B cell (primary cell): ENCODE measurements around the gene C19orf47. TPM values are rescaled to one million over a fixed set of nuclear protein-coding genes. Genes with fewer than 3 reads are reported as not detected.

Experiments
- ATAC-seq: fragments of 200-7000 bp; cut with Tn5 transposase; one replicate; pipeline ENCODE4 v1.10.0; 2021; ENCODE audit warnings: low read depth, mild to moderate bottlenecking, moderate number of reproducible peaks, moderate library complexity
- CTCF ChIA-PET: fragments of 350-600 bp; sonication (Branson Sonifier 250); formaldehyde crosslinking; loops from one replicate; lab custom pipeline; 2021; ENCODE audit warnings: antibody characterized with exemption, inconsistent platforms; lab: Charles Lee
- POLR2A ChIA-PET: fragments of 350-600 bp; sonication (Branson Sonifier 250); formaldehyde crosslinking; loops from one replicate; lab custom pipeline; 2021; ENCODE audit warnings: antibody characterized with exemption; lab: Charles Lee
- DNase-seq: peaks from one replicate; pipeline ENCODE4 v3.0.0; 2013
- H2AFZ ChIP-seq: 2 replicates; pipeline ENCODE4 v1.6.1; 2012; ENCODE audit warnings: mild to moderate bottlenecking, low read depth, low read length; ENCODE audit not compliant: insufficient read depth, poor library complexity, severe bottlenecking
- H3K27ac ChIP-seq, 2 donors: 1 replicate in 1 of 2; 2 replicates in 1 of 2; pipeline ENCODE4 v1.5.1; 2012 to 2013; ENCODE audit warnings: low read length in 2 of 2, mild to moderate bottlenecking in 2 of 2, moderate library complexity in 1 of 2
- H3K27me3 ChIP-seq, 4 experiments: fragments of 200-600 bp in 1 of 4; sonication (generic) in 1 of 4; replicated peaks in 1 of 4; 1 replicate in 2 of 4; 2 replicates in 2 of 4; pipeline versions ENCODE4 v1.6.1 to v1.7.0; 2013 to 2016; ENCODE audit warnings: low read length in 3 of 4, mild to moderate bottlenecking in 2 of 4, mixed read lengths in 1 of 4, moderate library complexity in 1 of 4; ENCODE audit not compliant: insufficient read depth in 4 of 4, control insufficient read depth in 3 of 4; ENCODE audit errors: control extremely low read depth in 1 of 4
- H3K36me3 ChIP-seq, 2 experiments: replicated peaks in 1 of 2; 1 replicate in 1 of 2; 2 replicates in 1 of 2; pipeline versions ENCODE4 v1.6.1 to v1.7.1; 2013; ENCODE audit warnings: low read length in 1 of 2; ENCODE audit not compliant: insufficient read depth in 2 of 2, control insufficient read depth in 1 of 2; ENCODE audit errors: control extremely low read depth in 1 of 2, extremely low read depth in 1 of 2
- H3K4me1 ChIP-seq, 2 donors: fragments of 200-600 bp in 1 of 2; sonication (generic) in 1 of 2; 1 replicate in 1 of 2; 2 replicates in 1 of 2; pipeline versions ENCODE4 v1.5.1 to v1.6.1; 2013 to 2017; ENCODE audit warnings: low read length in 2 of 2; ENCODE audit not compliant: control insufficient read depth in 2 of 2, insufficient read depth in 2 of 2
- H3K4me2 ChIP-seq: replicated peaks from 2 replicates; pipeline ENCODE3; 2012; ENCODE audit warnings: mild to moderate bottlenecking, low read depth, low read length; ENCODE audit not compliant: poor library complexity, severe bottlenecking
- H3K4me3 ChIP-seq, 5 experiments: fragments of 200-600 bp in 1 of 5; sonication (generic) in 1 of 5; 1 replicate in 3 of 5; 2 replicates in 2 of 5; pipeline versions ENCODE4 v1.5.1 to v1.7.0; 2011 to 2016; ENCODE audit warnings: low read length in 4 of 5, mild to moderate bottlenecking in 4 of 5, low read depth in 2 of 5, control low read depth in 1 of 5, moderate library complexity in 1 of 5; ENCODE audit not compliant: insufficient read depth in 1 of 5; ENCODE audit errors: control extremely low read depth in 1 of 5, extremely low read depth in 1 of 5
- H3K79me2 ChIP-seq: fragments of 200-600 bp; sonication (generic); one replicate; pipeline ENCODE4 v1.6.0; 2016; ENCODE audit warnings: low read length; ENCODE audit not compliant: control insufficient read depth, insufficient read depth
- H3K9ac ChIP-seq: fragments of 200-600 bp; sonication (generic); 2 replicates; pipeline ENCODE4 v1.6.1; 2017; ENCODE audit warnings: mild to moderate bottlenecking, low read length, moderate library complexity
- H3K9me3 ChIP-seq, 3 donors: one replicate each; pipeline versions ENCODE4 v1.6.1 to v1.7.1; 2013; ENCODE audit warnings: low read length in 2 of 3; ENCODE audit not compliant: control insufficient read depth in 2 of 3, insufficient read depth in 1 of 3; ENCODE audit errors: control extremely low read depth in 1 of 3
- H4K20me1 ChIP-seq: 2 replicates; pipeline ENCODE4 v1.6.0; 2012; ENCODE audit warnings: mild to moderate bottlenecking, low read length; ENCODE audit not compliant: insufficient read depth, control insufficient read depth, poor library complexity, severe bottlenecking
- H3K27ac Mint-ChIP-seq: one replicate; pipeline ENCODE4 v1.8.0; 2021; ENCODE audit warnings: mixed read lengths
- H3K27me3 Mint-ChIP-seq: one replicate; pipeline ENCODE4 v1.8.0; 2021; ENCODE audit warnings: mixed read lengths
- H3K4me1 Mint-ChIP-seq: one replicate; pipeline ENCODE4 v1.8.0; 2021; ENCODE audit warnings: mixed read lengths
- H3K4me3 Mint-ChIP-seq: one replicate; pipeline ENCODE4 v1.8.0; 2021; ENCODE audit warnings: mixed read lengths
- H3K9me3 Mint-ChIP-seq: one replicate; pipeline ENCODE4 v1.8.0; 2022; ENCODE audit warnings: mixed read lengths; ENCODE audit not compliant: insufficient read depth
- EZH2 ChIP-seq: IDR thresholded peaks from 2 replicates; pipeline ENCODE4 v1.6.1; 2012; ENCODE audit warnings: borderline replicate concordance, low read depth, mild to moderate bottlenecking, moderate library complexity, low read length; ENCODE audit not compliant: insufficient read depth, poor library complexity, severe bottlenecking
- WGBS: methylation state at CpG from one replicate; pipeline ENCODE4 v1.1.5; 2013; ENCODE audit warnings: missing lambda C conversion rate; ENCODE audit not compliant: insufficient coverage; 5-methylcytosine and 5-hydroxymethylcytosine counted together
- intact Hi-C: fragments of 100-400 bp; cut with micrococcal nuclease; formaldehyde crosslinking; loops from one replicate; pipeline ENCODE4 v1.10.0; 2022
- polyA plus RNA-seq: library from polyadenylated mRNA; depleted of rRNA; stranded (reverse); fragments of >200 nt; gene quantifications from 2 replicates; pipeline ENCODE4 v1.2.3, GENCODE V29; 2012
- total RNA-seq, 2 donors: library from RNA; stranded (reverse); fragments of 120-200 nt in 1 of 2; gene quantifications; 1 replicate in 1 of 2; 2 replicates in 1 of 2; pipeline versions ENCODE4 v1.2.3 to v1.2.4, GENCODE V29; 2013 to 2022
- TF ChIP-seq, protein P1 (sequence below): fragments of 200-600 bp; IDR thresholded peaks from one replicate; pipeline ENCODE4 v1.8.0; 2022; ENCODE audit warnings: antibody characterized with exemption, mild to moderate bottlenecking

C19orf47 gene
- total and polyA plus RNA-seq, 2 donors (not counting 1 experiment from before 2014, with no cell fraction given), result 12.7 to 16.7 TPM

DNA sequence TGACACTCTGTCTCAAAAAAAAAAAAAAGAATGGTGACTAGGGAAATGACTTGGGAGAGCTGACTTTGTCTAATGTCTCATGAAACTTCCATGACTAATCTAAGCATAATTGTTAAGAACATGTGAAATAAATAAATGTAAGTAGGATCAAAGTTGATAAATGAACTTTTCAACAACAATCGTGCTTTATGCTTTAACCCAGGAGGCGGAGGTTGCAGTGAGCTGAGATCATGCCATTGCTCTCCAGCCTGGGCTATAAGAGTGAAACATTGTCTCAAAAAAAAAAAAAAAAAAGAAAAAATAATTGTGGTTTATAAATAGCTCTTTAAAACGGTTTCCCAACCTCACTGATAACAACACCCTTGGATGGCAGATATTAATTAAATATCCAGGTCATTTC is 50.2 kb downstream of the C19orf47 start:
- H3K27me3 ChIP-seq, result no peaks in the 10 kb centered on the region
- TF ChIP-seq EZH2, result no peak
- TF ChIP-seq, protein P1, sequence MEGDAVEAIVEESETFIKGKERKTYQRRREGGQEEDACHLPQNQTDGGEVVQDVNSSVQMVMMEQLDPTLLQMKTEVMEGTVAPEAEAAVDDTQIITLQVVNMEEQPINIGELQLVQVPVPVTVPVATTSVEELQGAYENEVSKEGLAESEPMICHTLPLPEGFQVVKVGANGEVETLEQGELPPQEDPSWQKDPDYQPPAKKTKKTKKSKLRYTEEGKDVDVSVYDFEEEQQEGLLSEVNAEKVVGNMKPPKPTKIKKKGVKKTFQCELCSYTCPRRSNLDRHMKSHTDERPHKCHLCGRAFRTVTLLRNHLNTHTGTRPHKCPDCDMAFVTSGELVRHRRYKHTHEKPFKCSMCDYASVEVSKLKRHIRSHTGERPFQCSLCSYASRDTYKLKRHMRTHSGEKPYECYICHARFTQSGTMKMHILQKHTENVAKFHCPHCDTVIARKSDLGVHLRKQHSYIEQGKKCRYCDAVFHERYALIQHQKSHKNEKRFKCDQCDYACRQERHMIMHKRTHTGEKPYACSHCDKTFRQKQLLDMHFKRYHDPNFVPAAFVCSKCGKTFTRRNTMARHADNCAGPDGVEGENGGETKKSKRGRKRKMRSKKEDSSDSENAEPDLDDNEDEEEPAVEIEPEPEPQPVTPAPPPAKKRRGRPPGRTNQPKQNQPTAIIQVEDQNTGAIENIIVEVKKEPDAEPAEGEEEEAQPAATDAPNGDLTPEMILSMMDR, result no peak
- no peaks in the 10 kb centered on the region for H4K20me1 ChIP-seq
- H3K27ac ChIP-seq, result no peak overlapping the region
- no peak overlapping the region for H3K4me2 ChIP-seq
- H3K9me3 Mint-ChIP-seq, result no peaks in the 10 kb centered on the region
- ATAC-seq (no peak), DNase-seq (no peak)
- H3K79me2 ChIP-seq, result no peaks in the 10 kb centered on the region
- H2AFZ ChIP-seq, result no peak overlapping the region
- no peaks in the 10 kb centered on the region for H3K9me3 ChIP-seq
- no peaks in the 10 kb centered on the region for H3K4me1 ChIP-seq
- CTCF ChIA-PET, result no interaction called here
- no peak overlapping the region for H3K9ac ChIP-seq
- no CpG with 5 or more reads among the region's 3 CpGs for WGBS
- intact Hi-C loops, result no loop called here
- POLR2A ChIA-PET, result interaction anchor here (0.6 kb wide), 1 partner anchor 21 kb away, joined by 4 read pairs; no protein-coding TSS in a partner anchor
- no peak overlapping the region for H3K27ac Mint-ChIP-seq
- no peaks in the 10 kb centered on the region for H3K36me3 ChIP-seq
- H3K27me3 Mint-ChIP-seq, result no peaks in the 10 kb centered on the region
- no peak overlapping the region for H3K4me3 ChIP-seq
- no peak overlapping the region for H3K4me3 Mint-ChIP-seq
- H3K4me1 Mint-ChIP-seq, result no peaks in the 10 kb centered on the region

DNA sequence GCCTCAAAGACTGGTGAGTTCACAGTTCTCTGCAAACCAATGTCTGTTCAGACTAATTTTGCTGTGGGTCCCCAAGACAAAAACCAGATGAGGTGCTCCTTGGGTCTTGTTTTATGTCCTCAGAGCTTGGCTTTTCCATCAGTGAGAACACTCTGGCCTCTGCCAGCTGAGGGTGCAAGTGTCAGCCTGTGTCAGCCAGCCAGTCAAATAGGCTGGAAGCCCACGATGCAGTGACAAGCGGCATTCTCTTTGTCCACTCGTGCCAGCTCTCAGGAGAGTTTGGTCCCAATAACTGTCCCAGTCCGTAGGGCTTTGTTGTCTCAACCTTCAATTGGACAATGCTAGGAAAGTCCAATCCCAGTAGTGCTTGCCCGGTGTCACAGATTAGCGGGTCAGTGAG is 53.6 kb downstream of the C19orf47 start:
- ATAC-seq, result no peak
- POLR2A ChIA-PET, result no interaction called here
- no peak for TF ChIP-seq EZH2
- TF ChIP-seq, protein P1, result no peak
- Histone ChIP-seq H3K27me3 (no peaks in the 10 kb centered on the region), H3K27ac (no peak overlapping the region), H3K36me3 (no peaks in the 10 kb centered on the region), H3K9me3 (no peaks in the 10 kb centered on the region), H3K9ac (no peak overlapping the region), H3K79me2 (no peaks in the 10 kb centered on the region), H2AFZ (no peak overlapping the region), H3K4me3 (no peak overlapping the region), H3K4me1 (no peaks in the 10 kb centered on the region), H3K4me2 (no peak overlapping the region), H4K20me1 (no peaks in the 10 kb centered on the region)
- H3K4me1 Mint-ChIP-seq, result no peaks in the 10 kb centered on the region
- 94% methylated on average over 6 of the region's 6 CpGs for WGBS
- DNase-seq, result no peak
- intact Hi-C loops, result no loop called here
- H3K27me3 Mint-ChIP-seq, result no peaks in the 10 kb centered on the region
- H3K4me3 Mint-ChIP-seq, result no peak overlapping the region
- H3K27ac Mint-ChIP-seq, result no peak overlapping the region
- H3K9me3 Mint-ChIP-seq, result no peaks in the 10 kb centered on the region
- CTCF ChIA-PET, result interaction anchor here (1.6 kb wide), 1 partner anchor 11 kb away, joined by 5 read pairs; no protein-coding TSS in a partner anchor
